HepG2 (cell line): ENCODE measurements around the gene BTBD3. TPM values are rescaled to one million over a fixed set of nuclear protein-coding genes. Genes with fewer than 3 reads are reported as not detected.
A peak's percentile ranks its signal among the peaks of the same experiment; 100 is the strongest.

Source experiments
- ARID2 ChIP-seq: sonication (generic); formaldehyde crosslinking; IDR thresholded peaks from 2 replicates; pipeline ENCODE4 v1.8.1; 2022; ENCODE audit warnings: mild to moderate bottlenecking, missing genetic modification reagents, borderline replicate concordance
- ARNTL ChIP-seq: sonication (generic); formaldehyde crosslinking; IDR thresholded peaks from 2 replicates; pipeline ENCODE4 v1.4.0; 2020; ENCODE audit warnings: mild to moderate bottlenecking, missing genetic modification reagents
- ESRRA ChIP-seq: sonication (generic); formaldehyde crosslinking; IDR thresholded peaks from 2 replicates; pipeline ENCODE4 v1.5.1; 2020; ENCODE audit warnings: mild to moderate bottlenecking, low read depth, missing genetic modification reagents
- FOSL1 ChIP-seq: sonication (generic); formaldehyde crosslinking; IDR thresholded peaks from 2 replicates; pipeline ENCODE4 v1.9.0; 2021; ENCODE audit warnings: missing genetic modification reagents, borderline replicate concordance
- FOSL2 ChIP-seq: sonication (generic); formaldehyde crosslinking; IDR thresholded peaks from 2 replicates; pipeline ENCODE4 v1.4.0; 2020; ENCODE audit warnings: missing genetic modification reagents
- GABPA ChIP-seq, 2 experiments: IDR thresholded peaks; 2 replicates each; pipeline ENCODE4 v1.6.1; 2011 to 2016; ENCODE audit warnings: low read depth in 2 of 2, low read length in 1 of 2, missing biosample characterization in 1 of 2, missing genetic modification characterization in 1 of 2
- HDAC6 ChIP-seq: fragments of 200-600 bp; sonication (generic); IDR thresholded peaks from 2 replicates; pipeline ENCODE4 v1.7.0; 2017; ENCODE audit warnings: mild to moderate bottlenecking, antibody characterized with exemption, low read length, low read depth
- KLF16 ChIP-seq, 2 experiments: sonication (generic) in 1 of 2; formaldehyde crosslinking in 1 of 2; IDR thresholded peaks; 2 replicates each; pipeline versions ENCODE4 v1.6.1 to v1.8.0; 2016 to 2023; ENCODE audit warnings: missing genetic modification reagents in 2 of 2, missing compliant biosample characterization in 1 of 2
- KMT2A ChIP-seq: sonication (generic); formaldehyde crosslinking; IDR thresholded peaks from 2 replicates; pipeline ENCODE4 v1.4.0; 2020; ENCODE audit warnings: missing genetic modification reagents
- MED13 ChIP-seq: sonication (generic); formaldehyde crosslinking; IDR thresholded peaks from 2 replicates; pipeline ENCODE4 v1.5.0; 2020; ENCODE audit warnings: missing genetic modification reagents
- NFATC3 ChIP-seq: sonication (generic); formaldehyde crosslinking; IDR thresholded peaks from 2 replicates; pipeline ENCODE4 v1.5.1; 2020; ENCODE audit warnings: mild to moderate bottlenecking, missing genetic modification reagents
- NFYB ChIP-seq: sonication (generic); formaldehyde crosslinking; IDR thresholded peaks from 2 replicates; pipeline ENCODE4 v1.4.0; 2020; ENCODE audit warnings: missing genetic modification reagents
- SNAPC2 ChIP-seq: sonication (generic); formaldehyde crosslinking; IDR thresholded peaks from 2 replicates; pipeline ENCODE4 v1.8.1; 2022; ENCODE audit warnings: mild to moderate bottlenecking, missing genetic modification reagents
- ZNF20 ChIP-seq: sonication (generic); formaldehyde crosslinking; IDR thresholded peaks from 2 replicates; pipeline ENCODE4 v1.4.0; 2020; ENCODE audit warnings: mild to moderate bottlenecking, moderate library complexity, missing genetic modification reagents
- ZNF317 ChIP-seq: sonication (generic); formaldehyde crosslinking; IDR thresholded peaks from 2 replicates; pipeline ENCODE4 v1.5.0; 2020; ENCODE audit warnings: mild to moderate bottlenecking, missing genetic modification reagents
- ZNF430 ChIP-seq: sonication (generic); formaldehyde crosslinking; IDR thresholded peaks from 2 replicates; pipeline ENCODE4 v1.9.0; 2021; ENCODE audit warnings: mild to moderate bottlenecking, missing genetic modification reagents
- ZSCAN20 ChIP-seq: sonication (generic); formaldehyde crosslinking; IDR thresholded peaks from 2 replicates; pipeline ENCODE4 v1.4.0; 2020; ENCODE audit warnings: missing genetic modification reagents, mild to moderate bottlenecking, borderline replicate concordance
- polyA plus RNA-seq, 8 experiments: library from polyadenylated mRNA; depleted of rRNA in 3 of 8; stranded (reverse) in 7 of 8; unstranded in 1 of 8; fragments of >200 nt; fragmentation: Illumina TruSeq in 4 of 8; extraction: Trizol in 4 of 8; gene quantifications; 2 replicates each; pipeline versions ENCODE4 v1.2.1 to v1.2.3, GENCODE V29; 2011 to 2016; ENCODE audit warnings: low read depth in 4 of 8, missing spikeins in 1 of 8, mixed read lengths in 1 of 8; ENCODE audit not compliant: insufficient read depth in 1 of 8
- total RNA-seq, 5 experiments: library from RNA; depleted of rRNA; stranded (reverse); fragments of >200 nt; fragmentation: Illumina TruSeq; extraction: Trizol; gene quantifications; 2 replicates each; pipeline ENCODE4 v1.2.3, GENCODE V29; 2016; ENCODE audit warnings: low read depth in 1 of 5
- TF ChIP-seq, protein P1 (sequence below): sonication (generic); formaldehyde crosslinking; IDR thresholded peaks from 2 replicates; pipeline ENCODE4 v1.8.1; 2023; ENCODE audit warnings: mild to moderate bottlenecking, missing genetic modification reagents, borderline replicate concordance
- TF ChIP-seq, protein P2 (sequence below): sonication (generic); formaldehyde crosslinking; IDR thresholded peaks from 2 replicates; pipeline ENCODE4 v1.8.0; 2022; ENCODE audit warnings: mild to moderate bottlenecking, missing genetic modification reagents, moderate library complexity
- TF ChIP-seq, protein P3 (sequence below): sonication (generic); formaldehyde crosslinking; IDR thresholded peaks from 2 replicates; pipeline ENCODE4 v1.4.0; 2020; ENCODE audit warnings: missing genetic modification reagents; ENCODE audit errors: not compliant biosample characterization
- TF ChIP-seq, protein P4 (sequence below): sonication (generic); formaldehyde crosslinking; IDR thresholded peaks from 2 replicates; pipeline ENCODE4 v1.8.0; 2022; ENCODE audit warnings: mild to moderate bottlenecking, missing genetic modification reagents; ENCODE audit not compliant: insufficient replicate concordance
- TF ChIP-seq, protein P5 (sequence below): sonication (generic); formaldehyde crosslinking; IDR thresholded peaks from 2 replicates; pipeline ENCODE4 v1.4.0; 2020; ENCODE audit warnings: missing genetic modification reagents
- TF ChIP-seq, protein P6 (sequence below): sonication (generic); formaldehyde crosslinking; IDR thresholded peaks from 2 replicates; pipeline ENCODE4 v1.4.0; 2020; ENCODE audit warnings: mild to moderate bottlenecking, missing genetic modification reagents

The BTBD3 gene
- total and polyA plus RNA-seq, 2 of the 13 experiments (the other 11 are each of a cell fraction or from before 2014, with no cell fraction given): 32.2 to 41.8 TPM

DNA sequence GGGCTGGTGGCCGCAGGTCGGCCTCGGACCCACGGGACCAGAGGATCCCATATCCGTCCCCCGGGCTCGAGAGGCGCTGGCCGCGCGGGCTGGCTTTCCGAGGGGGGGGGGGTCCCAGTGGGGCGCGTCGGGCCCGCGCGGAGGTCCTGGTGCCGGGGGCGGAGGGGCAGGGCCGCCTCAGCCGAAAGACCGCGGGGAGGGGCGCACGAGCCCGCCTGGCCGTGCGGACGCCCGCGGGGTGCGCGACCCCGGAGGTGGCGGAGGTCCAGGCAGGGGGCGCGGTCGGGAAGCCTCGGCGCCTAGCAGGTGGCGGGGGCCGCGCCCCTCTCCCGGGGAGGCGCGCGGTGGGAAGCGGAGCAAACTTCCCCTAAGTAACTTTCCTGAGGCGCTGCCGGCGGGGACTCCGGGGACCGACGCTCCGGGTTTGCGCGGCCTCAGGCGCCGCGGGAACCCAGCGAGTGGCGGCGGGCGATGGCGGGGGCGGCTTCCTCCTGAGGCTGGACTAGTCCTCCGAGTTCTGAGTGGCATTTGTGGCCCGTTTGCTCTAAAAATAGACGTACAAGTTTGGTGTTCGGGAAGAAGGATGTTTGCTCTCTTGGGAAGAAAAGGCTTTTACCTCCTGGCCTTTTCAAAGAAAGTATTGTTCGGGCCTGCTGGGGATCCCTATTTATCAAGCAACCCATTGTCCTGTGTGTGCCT lies 26.5 kb upstream of the BTBD3 start (continued):
- no peak for TF ChIP-seq ZSCAN20 (CRISPR knock-in tag)
- TF ChIP-seq, protein P1, sequence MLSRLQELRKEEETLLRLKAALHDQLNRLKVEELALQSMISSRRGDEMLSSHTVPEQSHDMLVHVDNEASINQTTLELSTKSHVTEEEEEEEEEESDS (CRISPR knock-in tag): 0 out of 2 replicates have a peak, but pooled peaks have one; percentile 18
- TF ChIP-seq ESRRA (CRISPR knock-in tag): no peak
- TF ChIP-seq, protein P2, sequence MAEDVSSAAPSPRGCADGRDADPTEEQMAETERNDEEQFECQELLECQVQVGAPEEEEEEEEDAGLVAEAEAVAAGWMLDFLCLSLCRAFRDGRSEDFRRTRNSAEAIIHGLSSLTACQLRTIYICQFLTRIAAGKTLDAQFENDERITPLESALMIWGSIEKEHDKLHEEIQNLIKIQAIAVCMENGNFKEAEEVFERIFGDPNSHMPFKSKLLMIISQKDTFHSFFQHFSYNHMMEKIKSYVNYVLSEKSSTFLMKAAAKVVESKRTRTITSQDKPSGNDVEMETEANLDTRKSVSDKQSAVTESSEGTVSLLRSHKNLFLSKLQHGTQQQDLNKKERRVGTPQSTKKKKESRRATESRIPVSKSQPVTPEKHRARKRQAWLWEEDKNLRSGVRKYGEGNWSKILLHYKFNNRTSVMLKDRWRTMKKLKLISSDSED (CRISPR knock-in tag): no peak
- 0 out of 2 replicates have a peak, but pooled peaks have one; percentile 33 for TF ChIP-seq NFATC3 (CRISPR knock-in tag)
- TF ChIP-seq HDAC6: no peak
- no peak; the same call in 1 of the 2 replicates for TF ChIP-seq ZNF20 (CRISPR knock-in tag)
- TF ChIP-seq, protein P3, sequence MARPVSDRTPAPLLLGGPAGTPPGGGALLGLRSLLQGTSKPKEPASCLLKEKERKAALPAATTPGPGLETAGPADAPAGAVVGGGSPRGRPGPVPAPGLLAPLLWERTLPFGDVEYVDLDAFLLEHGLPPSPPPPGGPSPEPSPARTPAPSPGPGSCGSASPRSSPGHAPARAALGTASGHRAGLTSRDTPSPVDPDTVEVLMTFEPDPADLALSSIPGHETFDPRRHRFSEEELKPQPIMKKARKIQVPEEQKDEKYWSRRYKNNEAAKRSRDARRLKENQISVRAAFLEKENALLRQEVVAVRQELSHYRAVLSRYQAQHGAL (CRISPR knock-in tag): no peak
- no peak for TF ChIP-seq FOSL1 (CRISPR knock-in tag)
- TF ChIP-seq MED13 (CRISPR knock-in tag): 0 out of 2 replicates have a peak, but pooled peaks have one; percentile 30
- TF ChIP-seq, protein P4, sequence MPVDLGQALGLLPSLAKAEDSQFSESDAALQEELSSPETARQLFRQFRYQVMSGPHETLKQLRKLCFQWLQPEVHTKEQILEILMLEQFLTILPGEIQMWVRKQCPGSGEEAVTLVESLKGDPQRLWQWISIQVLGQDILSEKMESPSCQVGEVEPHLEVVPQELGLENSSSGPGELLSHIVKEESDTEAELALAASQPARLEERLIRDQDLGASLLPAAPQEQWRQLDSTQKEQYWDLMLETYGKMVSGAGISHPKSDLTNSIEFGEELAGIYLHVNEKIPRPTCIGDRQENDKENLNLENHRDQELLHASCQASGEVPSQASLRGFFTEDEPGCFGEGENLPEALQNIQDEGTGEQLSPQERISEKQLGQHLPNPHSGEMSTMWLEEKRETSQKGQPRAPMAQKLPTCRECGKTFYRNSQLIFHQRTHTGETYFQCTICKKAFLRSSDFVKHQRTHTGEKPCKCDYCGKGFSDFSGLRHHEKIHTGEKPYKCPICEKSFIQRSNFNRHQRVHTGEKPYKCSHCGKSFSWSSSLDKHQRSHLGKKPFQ (CRISPR knock-in tag): no peak
- no peak for TF ChIP-seq GABPA (IDR thresholded peaks at IDR 0.05; ENCODE audit: low read depth, low read length)
- TF ChIP-seq GABPA (CRISPR knock-in tag; IDR thresholded peaks at IDR 0.05; ENCODE audit: low read depth): no peak
- peak in 1 of 2 experiments; percentile 23; a peak in 1 of 4 replicates for TF ChIP-seq KLF16 (CRISPR knock-in tag; IDR thresholded peaks at IDR 0.05)
- TF ChIP-seq ARID2: no peak
- peak; percentile 84 for TF ChIP-seq ZNF430 (CRISPR knock-in tag)
- 0 out of 2 replicates have a peak, but pooled peaks have one; percentile 10 for TF ChIP-seq ARNTL (CRISPR knock-in tag)
- no peak for TF ChIP-seq SNAPC2 (CRISPR knock-in tag)
- no peak for TF ChIP-seq FOSL2 (CRISPR knock-in tag)
- no peak for TF ChIP-seq ZNF317 (CRISPR knock-in tag)
- TF ChIP-seq, protein P5, sequence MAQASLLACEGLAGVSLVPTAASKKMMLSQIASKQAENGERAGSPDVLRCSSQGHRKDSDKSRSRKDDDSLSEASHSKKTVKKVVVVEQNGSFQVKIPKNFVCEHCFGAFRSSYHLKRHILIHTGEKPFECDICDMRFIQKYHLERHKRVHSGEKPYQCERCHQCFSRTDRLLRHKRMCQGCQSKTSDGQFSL (CRISPR knock-in tag): 0 out of 2 replicates have a peak, but pooled peaks have one; percentile 38
- TF ChIP-seq NFYB: no peak
- TF ChIP-seq, protein P6, sequence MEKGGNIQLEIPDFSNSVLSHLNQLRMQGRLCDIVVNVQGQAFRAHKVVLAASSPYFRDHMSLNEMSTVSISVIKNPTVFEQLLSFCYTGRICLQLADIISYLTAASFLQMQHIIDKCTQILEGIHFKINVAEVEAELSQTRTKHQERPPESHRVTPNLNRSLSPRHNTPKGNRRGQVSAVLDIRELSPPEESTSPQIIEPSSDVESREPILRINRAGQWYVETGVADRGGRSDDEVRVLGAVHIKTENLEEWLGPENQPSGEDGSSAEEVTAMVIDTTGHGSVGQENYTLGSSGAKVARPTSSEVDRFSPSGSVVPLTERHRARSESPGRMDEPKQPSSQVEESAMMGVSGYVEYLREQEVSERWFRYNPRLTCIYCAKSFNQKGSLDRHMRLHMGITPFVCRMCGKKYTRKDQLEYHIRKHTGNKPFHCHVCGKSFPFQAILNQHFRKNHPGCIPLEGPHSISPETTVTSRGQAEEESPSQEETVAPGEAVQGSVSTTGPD: no peak
- peak; percentile 43; the same call in 1 of the 2 replicates for TF ChIP-seq KMT2A (CRISPR knock-in tag)
